Prostate gland (tissue), 2 donors: Measurements from ENCODE around the gene FBLN5. TPM values are rescaled to one million over a fixed set of nuclear protein-coding genes. Genes with fewer than 3 reads are reported as not detected.

ENCODE experiments used
- DNase-seq: peaks from one replicate; pipeline ENCODE4 v3.0.0-alpha.2; 2019; ENCODE audit warnings: low spot score
- H3K27ac ChIP-seq, 2 donors: fragments of 200-600 bp; sonication (generic); 2 replicates each; pipeline ENCODE4 v1.5.1; 2017 to 2019
- H3K27me3 ChIP-seq: fragments of 200-600 bp; sonication (generic); replicated peaks from 2 replicates; pipeline ENCODE4 v1.5.1; 2019; ENCODE audit not compliant: insufficient read depth
- H3K36me3 ChIP-seq, 2 donors: fragments of 200-600 bp; sonication (generic); 1 replicate in 1 of 2; 2 replicates in 1 of 2; pipeline versions ENCODE4 v1.5.1 to v1.8.1; 2017 to 2019
- H3K4me1 ChIP-seq: fragments of 200-600 bp; sonication (generic); replicated peaks from 2 replicates; pipeline ENCODE4 v1.5.1; 2019
- H3K4me3 ChIP-seq, 2 donors: fragments of 200-600 bp; sonication (generic); 2 replicates each; pipeline ENCODE4 v1.5.1; 2017 to 2019
- H3K9me3 ChIP-seq: fragments of 200-600 bp; sonication (generic); 2 replicates; pipeline ENCODE4 v1.5.1; 2017
- CTCF ChIP-seq, 4 experiments: fragments of 200-600 bp in 2 of 4; fragments of 450-650 bp in 2 of 4; sonication (generic) in 2 of 4; IDR thresholded peaks; 1 replicate in 3 of 4; 2 replicates in 1 of 4; pipeline ENCODE4 v1.5.1; 2016 to 2019; ENCODE audit warnings: antibody characterized with exemption in 4 of 4, mild to moderate bottlenecking in 2 of 4, moderate library complexity in 2 of 4
- POLR2A ChIP-seq: fragments of 450-650 bp; IDR thresholded peaks from one replicate; pipeline ENCODE4 v1.6.1; 2016; ENCODE audit warnings: antibody characterized with exemption, mild to moderate bottlenecking
- POLR2AphosphoS5 ChIP-seq: sonication (generic); formaldehyde crosslinking; IDR thresholded peaks from one replicate; pipeline ENCODE4 v1.6.1; 2017; ENCODE audit warnings: antibody characterized with exemption
- WGBS: methylation state at CpG from one replicate; pipeline ENCODE4 v1.1.5; 2018; 5-methylcytosine and 5-hydroxymethylcytosine counted together
- intact Hi-C: fragments of 100-400 bp; cut with DNase I; formaldehyde crosslinking; loops from one replicate; pipeline ENCODE4 v1.14.2; 2022
- total RNA-seq, 2 donors: library from RNA; depleted of rRNA; stranded (reverse); fragments of >200 nt; gene quantifications; one replicate each; pipeline ENCODE4 v1.1.0, GENCODE V29; 2016

The FBLN5 gene
- total RNA-seq, 2 donors from 2014 or later = 12.5 to 125 TPM

GRCh38 chr14:91961297-91962220 is 14.1 kb upstream of the FBLN5 start:
- Histone ChIP-seq H3K9me3 (no peaks in the 10 kb centered on the region), H3K4me3 (no peak overlapping the region), H3K4me1 (no peaks in the 10 kb centered on the region), H3K36me3 (no peaks in the 10 kb centered on the region), H3K27ac (no peak overlapping the region), H3K27me3 (no peaks in the 10 kb centered on the region)
- intact Hi-C loops = no loop called here
- 59% methylated on average over 14 of the region's 14 CpGs for WGBS
- DNase-seq = no peak
- TF ChIP-seq POLR2A (no peak), CTCF (IDR thresholded peaks at IDR 0.05) (no peak), POLR2AphosphoS5 (no peak)

- no peaks in the 10 kb centered on the region for H3K27me3 ChIP-seq
- 80% methylated on average over 9 of the region's 9 CpGs for WGBS
- H3K4me1 ChIP-seq = no peaks in the 10 kb centered on the region
- no peak overlapping the region for H3K4me3 ChIP-seq
- no peaks in the 10 kb centered on the region for H3K36me3 ChIP-seq
- no peak overlapping the region for H3K27ac ChIP-seq
- intact Hi-C loops = no loop called here
- no peak for TF ChIP-seq CTCF (IDR thresholded peaks at IDR 0.05)
- no peaks in the 10 kb centered on the region for H3K9me3 ChIP-seq
- no peak for DNase-seq
Measured at GRCh38 chr14:91957876-91958313, 10.4 kb upstream of the FBLN5 start.

GRCh38 chr14:91956616-91957015 is 9.1 kb upstream of the FBLN5 start:
- DNase-seq = no peak
- Histone ChIP-seq H3K9me3 (no peaks in the 10 kb centered on the region), H3K4me3 (no peak overlapping the region), H3K27ac (no peak overlapping the region), H3K4me1 (no peaks in the 10 kb centered on the region), H3K36me3 (no peaks in the 10 kb centered on the region), H3K27me3 (no peaks in the 10 kb centered on the region)
- WGBS = 80% methylated on average over 5 of the region's 5 CpGs
- no peak for TF ChIP-seq POLR2A
- no peak for TF ChIP-seq POLR2AphosphoS5
- TF ChIP-seq CTCF (IDR thresholded peaks at IDR 0.05) = no peak
- intact Hi-C loops = no loop called here

- no peaks in the 10 kb centered on the region for H3K4me1 ChIP-seq
- H3K4me3 ChIP-seq = no peak overlapping the region
- H3K9me3 ChIP-seq = no peaks in the 10 kb centered on the region
- 26% methylated on average over 1 of the region's 1 CpG for WGBS
- no peak overlapping the region for H3K27ac ChIP-seq
- intact Hi-C loops = no loop called here
- no peak for TF ChIP-seq POLR2AphosphoS5
- no peak for TF ChIP-seq CTCF (IDR thresholded peaks at IDR 0.05)
- no peak for TF ChIP-seq POLR2A
- H3K36me3 ChIP-seq = no peaks in the 10 kb centered on the region
- DNase-seq = no peak
- H3K27me3 ChIP-seq = no peaks in the 10 kb centered on the region
Measured at GRCh38 chr14:91955168-91955567, 7.7 kb upstream of the FBLN5 start.
